Psoas muscle (tissue), 8 donors: Measurements from ENCODE around the gene GAA. TPM values are rescaled to one million over a fixed set of nuclear protein-coding genes. Genes with fewer than 3 reads are reported as not detected.

Experiments used
- ATAC-seq, 4 donors: fragments of 200-7000 bp; cut with Tn5 transposase; one replicate each; pipeline ENCODE4 v1.9.1; 2020; ENCODE audit warnings: moderate library complexity in 3 of 4, mild to moderate bottlenecking in 2 of 4
- DNase-seq, 2 donors: peaks; one replicate each; pipeline ENCODE4 v3.0.0-alpha.2; 2020
- H3K27ac ChIP-seq: fragments of 200-600 bp; one replicate; pipeline ENCODE4 v1.8.0; 2022
- H3K27me3 ChIP-seq, 3 donors: fragments of 200-600 bp in 1 of 3; one replicate each; pipeline versions ENCODE4 v1.6.1 to v1.8.0; 2013 to 2022; ENCODE audit warnings: low read length in 2 of 3, mild to moderate bottlenecking in 2 of 3, moderate library complexity in 1 of 3; ENCODE audit not compliant: insufficient read depth in 3 of 3
- H3K36me3 ChIP-seq, 2 donors: fragments of 200-600 bp in 1 of 2; one replicate each; pipeline versions ENCODE4 v1.6.1 to v1.8.0; 2013 to 2022; ENCODE audit warnings: low read depth in 1 of 2, mild to moderate bottlenecking in 1 of 2, moderate library complexity in 1 of 2; ENCODE audit not compliant: insufficient read depth in 1 of 2
- H3K4me1 ChIP-seq: fragments of 200-600 bp; one replicate; pipeline ENCODE4 v1.8.0; 2022
- H3K4me3 ChIP-seq: fragments of 200-600 bp; one replicate; pipeline ENCODE4 v1.8.0; 2022; ENCODE audit warnings: mild to moderate bottlenecking
- H3K9me3 ChIP-seq: fragments of 200-600 bp; one replicate; pipeline ENCODE4 v1.8.0; 2022
- CTCF ChIP-seq: fragments of 200-600 bp; IDR thresholded peaks from one replicate; pipeline ENCODE4 v1.8.0; 2022; ENCODE audit warnings: antibody characterized with exemption
- WGBS, 3 donors: extraction: QIAGEN DNeasy Blood & Tissue Kit; methylation state at CpG; one replicate each; pipeline versions ENCODE4 v1.1.6 to v1.1.7; 2013; 5-methylcytosine and 5-hydroxymethylcytosine counted together
- intact Hi-C, 2 donors: fragments of 100-400 bp; cut with DNase I; formaldehyde crosslinking; loops; one replicate each; pipeline versions ENCODE4 v1.11.0 to v1.14.2; 2022
- polyA plus RNA-seq, 3 donors: library from polyadenylated mRNA; stranded (reverse); fragments of 200-250 nt; gene quantifications; one replicate each; pipeline ENCODE4 v1.2.3, GENCODE V29; 2013
- total RNA-seq, 4 donors: library from RNA; stranded (reverse); fragmentation: NEBNext Ultra II Directional in 2 of 4; extraction: Animal tissue kit (Norgen Biotek cat#: 25700) in 2 of 4; gene quantifications; one replicate each; pipeline versions ENCODE4 v1.2.1 to v1.2.4, GENCODE V29; 2021 to 2023
- donor health status: healthy with polysubstance abuse.
- donor health status: DM: no; HTN: no; CAD: no; lungs with moderate emphysema.
- donor health status: Bipolar disorder and iron deficiency.
- donor health status: healthy.
- donor health status: DM: yes; HTN: yes; CAD: no.
- donor health status: DM: no; HTN: no; CAD: no.
- donor health status: DM: no; HTN: no; CAD: no.
- donor health status: DM: yes; HTN: yes; CAD: no.

The GAA gene
- total and polyA plus RNA-seq, 7 donors: 19.6 to 42.4 (median 27.3) TPM

- no peak for ATAC-seq
Measured at GRCh38 chr17:80096561-80097021, 4.8 kb upstream of the GAA start.

GRCh38 chr17:80097127-80097621 is 4.2 kb upstream of the GAA start:
- ATAC-seq (no peak), DNase-seq (peak in 1 of 2 donors; percentile 44)
- Histone ChIP-seq H3K4me1 (peaks cover 8% of the 10 kb centered on the region), H3K9me3 (no peaks in the 10 kb centered on the region), H3K36me3 (no peaks in the 10 kb centered on the region), H3K4me3 (no peak overlapping the region), H3K27me3 (no peaks in the 10 kb centered on the region), H3K27ac (no peak overlapping the region)
- intact Hi-C loops: no loop called here
- TF ChIP-seq CTCF: no peak
- 63 to 76% (median 64%) methylated on average over 17 of the region's 17 CpGs for WGBS, 3 donors

More at GRCh38 chr17:80096561-80097021, 4.8 kb upstream of the GAA start:
- H3K4me1 ChIP-seq: peaks cover 6% of the 10 kb centered on the region
- no peaks in the 10 kb centered on the region for H3K9me3 ChIP-seq
- no peaks in the 10 kb centered on the region for H3K27me3 ChIP-seq
- TF ChIP-seq CTCF: no peak
- intact Hi-C loops: no loop called here
- 52 to 69% (median 53%) methylated on average over 12 of the region's 12 CpGs for WGBS, 3 donors
- H3K36me3 ChIP-seq: no peaks in the 10 kb centered on the region
- H3K4me3 ChIP-seq: no peak overlapping the region
- peak in 1 of 2 donors; percentile 41 for DNase-seq
- H3K27ac ChIP-seq: no peak overlapping the region

- 81 to 84% (median 82%) methylated on average over 22 to 23 of the region's 23 CpGs for WGBS, 3 donors
- peaks cover 13% of the 10 kb centered on the region for H3K4me1 ChIP-seq
- no peak for TF ChIP-seq CTCF
- no peaks in the 10 kb centered on the region for H3K9me3 ChIP-seq
- DNase-seq: peak in 1 of 2 donors; percentile 55
- H3K36me3 ChIP-seq: no peaks in the 10 kb centered on the region
- ATAC-seq: no peak
- intact Hi-C loops: no loop called here
- H3K4me3 ChIP-seq: no peak overlapping the region
- no peak overlapping the region for H3K27ac ChIP-seq
- H3K27me3 ChIP-seq: no peaks in the 10 kb centered on the region
Measured at GRCh38 chr17:80097844-80098691, 3.3 kb upstream of the GAA start.

- Histone ChIP-seq H3K27ac (no peak overlapping the region), H3K36me3 (no peaks in the 10 kb centered on the region), H3K9me3 (no peaks in the 10 kb centered on the region), H3K4me1 (peaks cover 13% of the 10 kb centered on the region), H3K27me3 (no peaks in the 10 kb centered on the region), H3K4me3 (no peak overlapping the region)
- intact Hi-C loops: loop anchor here (5.0 to 10.0 kb wide), 2 partner anchors 43 to 265 kb away; no protein-coding TSS in a partner anchor
- TF ChIP-seq CTCF: no peak
- ATAC-seq: no peak
- DNase-seq: peak in 1 of 2 donors; percentile 50
- 83 to 94% (median 93%) methylated on average over 27 of the region's 27 CpGs for WGBS, 3 donors
Measured at GRCh38 chr17:80099291-80100034, 1.9 kb upstream of the GAA start.
